AG04450 (cell line): ENCODE results near the gene ERBB3. TPM values are rescaled to one million over a fixed set of nuclear protein-coding genes. Genes with fewer than 3 reads are reported as not detected.
"Not testable (repeated sequence)": the region's sequence is repeated elsewhere in the genome, so short reads cannot be mapped to it uniquely, and the experiment has no call there.

Experiments
- CTCF ChIA-PET: fragments of 300-600, 350-600 bp; formaldehyde crosslinking; extraction: SDS; loops from one replicate; lab custom pipeline; 2022; ENCODE audit warnings: antibody characterized with exemption, inconsistent platforms; lab: Charles Lee
- POLR2A ChIA-PET: fragments of 350-600 bp; formaldehyde crosslinking; extraction: SDS; loops from one replicate; lab custom pipeline; 2021; ENCODE audit warnings: antibody characterized with exemption, inconsistent platforms; lab: Yijun Ruan, JAX
- DNase-seq: peaks from one replicate; pipeline ENCODE4 v3.0.0-alpha.2; 2011; ENCODE audit warnings: low read depth, low spot score
- H3K27ac ChIP-seq: one replicate; pipeline ENCODE4 v1.5.1; 2012; ENCODE audit warnings: low read depth, low read length, control low read depth
- H3K27me3 ChIP-seq: one replicate; pipeline ENCODE4 v1.6.0; 2012; ENCODE audit warnings: low read length; ENCODE audit not compliant: control insufficient read depth, insufficient read depth
- H3K4me3 ChIP-seq: 2 replicates; pipeline ENCODE4 v1.5.1; 2011; ENCODE audit warnings: mild to moderate bottlenecking, low read depth, low read length, control low read depth
- H3K9me3 ChIP-seq: 2 replicates; pipeline ENCODE4 v1.5.1; 2012; ENCODE audit warnings: low read length; ENCODE audit not compliant: control insufficient read depth, insufficient read depth
- polyA plus RNA-seq: library from polyadenylated mRNA; depleted of rRNA; stranded (reverse); fragments of >200 nt; gene quantifications from 2 replicates; pipeline ENCODE4 v1.2.3, GENCODE V29; 2011
- TF ChIP-seq, protein P1 (sequence below): IDR thresholded peaks from 2 replicates; pipeline ENCODE4 v1.5.1; 2011; ENCODE audit warnings: low read depth, low read length, control low read depth, inconsistent platforms

ERBB3 gene
- polyA plus RNA-seq, 1 experiment: 1.7 TPM

DNA sequence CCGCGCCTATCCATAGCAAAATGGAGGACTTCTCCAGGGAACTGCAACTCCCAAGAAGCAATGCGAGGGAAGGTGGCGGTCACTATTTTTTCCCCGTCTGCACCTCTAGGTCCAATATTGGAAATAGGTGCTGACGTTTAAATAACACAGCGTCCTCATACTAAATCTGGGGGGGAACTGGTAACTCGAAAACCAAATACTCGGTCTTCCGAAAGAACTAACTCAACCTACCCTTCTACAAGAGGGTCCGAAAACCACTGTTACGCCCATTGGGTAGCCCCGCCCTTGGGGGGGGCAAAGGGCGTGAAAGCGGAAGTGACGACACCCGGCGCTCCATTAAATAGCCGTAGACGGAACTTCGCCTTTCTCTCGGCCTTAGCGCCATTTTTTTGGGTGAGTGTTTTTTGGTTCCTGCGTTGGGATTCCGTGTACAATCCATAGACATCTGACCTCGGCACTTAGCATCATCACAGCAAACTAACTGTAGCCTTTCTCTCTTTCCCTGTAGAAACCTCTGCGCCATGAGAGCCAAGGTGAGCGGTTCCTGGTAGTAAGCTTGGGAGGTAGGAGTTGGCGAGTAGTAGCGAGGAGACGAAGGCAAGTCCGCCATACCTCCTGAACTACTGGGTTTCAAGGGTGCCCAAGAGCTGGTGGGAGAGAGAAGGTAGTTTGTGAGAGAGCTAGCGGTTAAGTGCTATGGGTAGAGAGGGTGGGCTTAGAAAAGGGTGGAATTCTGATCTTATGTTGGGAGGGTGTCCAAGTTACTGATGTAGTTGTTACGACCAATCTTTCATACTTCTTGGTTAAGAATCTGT lies 36.5 kb downstream of the ERBB3 start, which contains the start of gene RPL41:
Gene RPL41, plus strand, starts transcription at position 367 of the 815 bp plus-strand sequence.
- Histone ChIP-seq H3K9me3 (no peaks in the 10 kb centered on the region; the same call in 1 of the 2 replicates), H3K4me3 (peak within 1 kb of the TSS; percentile 93), H3K27ac (peak within 1 kb of the TSS; percentile 90), H3K27me3 (no peaks in the 10 kb centered on the region)
- CTCF ChIA-PET: interaction anchor here (0.8 to 5.3 kb wide), 2 partner anchors 69 to 72 kb away, joined by 3 to 96 read pairs; partner anchors contain the start of gene SMARCC2
- TF ChIP-seq, protein P1, sequence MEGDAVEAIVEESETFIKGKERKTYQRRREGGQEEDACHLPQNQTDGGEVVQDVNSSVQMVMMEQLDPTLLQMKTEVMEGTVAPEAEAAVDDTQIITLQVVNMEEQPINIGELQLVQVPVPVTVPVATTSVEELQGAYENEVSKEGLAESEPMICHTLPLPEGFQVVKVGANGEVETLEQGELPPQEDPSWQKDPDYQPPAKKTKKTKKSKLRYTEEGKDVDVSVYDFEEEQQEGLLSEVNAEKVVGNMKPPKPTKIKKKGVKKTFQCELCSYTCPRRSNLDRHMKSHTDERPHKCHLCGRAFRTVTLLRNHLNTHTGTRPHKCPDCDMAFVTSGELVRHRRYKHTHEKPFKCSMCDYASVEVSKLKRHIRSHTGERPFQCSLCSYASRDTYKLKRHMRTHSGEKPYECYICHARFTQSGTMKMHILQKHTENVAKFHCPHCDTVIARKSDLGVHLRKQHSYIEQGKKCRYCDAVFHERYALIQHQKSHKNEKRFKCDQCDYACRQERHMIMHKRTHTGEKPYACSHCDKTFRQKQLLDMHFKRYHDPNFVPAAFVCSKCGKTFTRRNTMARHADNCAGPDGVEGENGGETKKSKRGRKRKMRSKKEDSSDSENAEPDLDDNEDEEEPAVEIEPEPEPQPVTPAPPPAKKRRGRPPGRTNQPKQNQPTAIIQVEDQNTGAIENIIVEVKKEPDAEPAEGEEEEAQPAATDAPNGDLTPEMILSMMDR: no peak
- DNase-seq: peak; percentile 78
- POLR2A ChIA-PET: interaction anchor here (0.6 to 3.6 kb wide), 8 partner anchors 11 to 350 kb away, joined by 3 to 42 read pairs (median 5); partner anchors contain the start of genes ESYT1, MYL6, PA2G4 and SMARCC2

DNA sequence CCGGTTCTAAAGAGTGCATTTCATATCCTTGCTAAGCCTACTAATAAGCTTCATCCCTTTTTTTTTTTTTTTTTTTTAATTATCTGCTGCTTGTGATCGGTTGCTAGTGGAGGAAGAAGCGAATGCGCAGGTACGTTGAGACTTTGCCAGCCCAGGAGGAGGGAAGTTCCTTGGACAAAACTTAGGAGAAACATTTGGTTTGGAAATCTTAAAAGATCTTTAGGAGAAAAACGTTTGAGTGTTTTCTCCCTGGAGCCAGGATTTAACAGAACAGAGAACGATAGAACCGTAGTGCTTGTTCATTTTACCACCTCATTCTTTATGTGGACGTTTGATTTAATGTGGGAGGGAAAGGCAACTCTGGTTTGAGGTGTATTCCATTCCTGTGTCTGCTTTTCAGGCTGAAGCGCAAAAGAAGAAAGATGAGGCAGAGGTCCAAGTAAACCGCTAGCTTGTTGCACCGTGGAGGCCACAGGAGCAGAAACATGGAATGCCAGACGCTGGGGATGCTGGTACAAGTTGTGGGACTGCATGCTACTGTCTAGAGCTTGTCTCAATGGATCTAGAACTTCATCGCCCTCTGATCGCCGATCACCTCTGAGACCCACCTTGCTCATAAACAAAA lies 37.2 kb downstream of the ERBB3 start:
- POLR2A ChIA-PET: interaction anchor here (0.5 to 3.6 kb wide), 11 partner anchors 10 to 350 kb away, joined by 3 to 42 read pairs (median 5); partner anchors contain the start of genes ESYT1, MYL6, PA2G4 and RAB5B
- peak overlapping the region; percentile 90 for H3K27ac ChIP-seq
- CTCF ChIA-PET: interaction anchor here (0.8 to 5.3 kb wide), 2 partner anchors 70 to 71 kb away, joined by 3 to 96 read pairs; partner anchors contain the start of gene SMARCC2
- not testable (repeated sequence) for H3K27me3 ChIP-seq, H3K9me3 ChIP-seq, DNase-seq
- H3K4me3 ChIP-seq: peak overlapping the region; percentile 93

DNA sequence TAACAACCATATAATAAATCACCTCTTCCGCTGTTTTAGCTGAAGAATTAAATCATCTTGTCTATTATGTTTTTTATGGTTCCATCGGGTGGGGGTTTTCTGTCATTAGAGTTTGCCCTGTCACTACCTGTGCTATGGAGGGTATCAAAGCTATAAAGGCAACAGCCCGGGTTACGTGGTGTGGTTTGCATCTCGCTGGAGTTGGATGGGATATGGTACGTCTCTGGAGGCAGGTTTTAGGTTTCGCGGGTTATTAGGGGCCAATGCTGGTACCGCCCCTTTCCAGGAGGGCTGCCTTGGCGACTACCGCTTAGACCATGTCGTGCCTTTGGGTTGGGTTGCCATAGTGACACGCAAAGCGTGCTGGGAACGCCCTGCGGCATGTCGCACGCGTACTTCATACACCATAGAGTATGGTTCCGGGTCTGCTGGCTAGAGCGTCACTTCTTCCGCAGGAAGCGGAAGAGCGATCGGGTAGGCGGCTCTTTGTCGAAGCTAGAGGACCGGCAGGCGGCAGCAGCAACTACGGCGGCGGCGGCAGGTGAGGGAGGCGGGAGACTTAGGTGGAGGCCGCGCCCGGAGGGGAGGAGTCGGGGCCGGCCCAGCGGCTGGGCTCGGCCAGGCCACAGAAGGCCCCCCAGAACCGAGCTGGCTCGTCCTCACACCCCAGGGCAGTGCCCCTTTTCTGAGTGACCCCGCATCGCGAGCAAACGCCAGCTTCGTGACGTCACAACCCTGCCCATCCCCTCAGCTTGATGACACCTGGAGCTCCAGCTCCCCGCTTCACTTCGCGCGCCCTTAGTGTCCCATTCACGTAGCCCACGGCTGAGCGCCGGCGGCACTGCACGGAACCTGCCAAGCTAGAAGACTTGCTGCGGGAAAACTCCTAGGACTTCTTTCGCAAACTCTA lies 38.1 kb downstream of the ERBB3 start, which contains the start of gene ZC3H10:
Gene ZC3H10, plus strand, starts transcription at position 489 of the 910 bp plus-strand sequence. CDS start 2,297 bp downstream, outside the sequence.
- Histone ChIP-seq H3K27me3 (no peaks in the 10 kb centered on the region), H3K9me3 (no peaks in the 10 kb centered on the region; the same call in 1 of the 2 replicates), H3K4me3 (peak within 1 kb of the TSS; percentile 93), H3K27ac (peak within 1 kb of the TSS; percentile 90)
- CTCF ChIA-PET: interaction anchor here (0.5 to 5.3 kb wide), 18 partner anchors 10 to 1910 kb away, joined by 3 to 96 read pairs (median 4); partner anchors contain the start of genes CNPY2, ESYT1, PA2G4 and RNF41
- TF ChIP-seq, protein P1: peak; percentile 62
- DNase-seq: peak; percentile 99
- POLR2A ChIA-PET: interaction anchor here (0.5 to 3.6 kb wide), 14 partner anchors 9 to 149 kb away, joined by 3 to 42 read pairs (median 6); partner anchors contain the start of genes ESYT1, MYL6, PA2G4 and RAB5B

DNA sequence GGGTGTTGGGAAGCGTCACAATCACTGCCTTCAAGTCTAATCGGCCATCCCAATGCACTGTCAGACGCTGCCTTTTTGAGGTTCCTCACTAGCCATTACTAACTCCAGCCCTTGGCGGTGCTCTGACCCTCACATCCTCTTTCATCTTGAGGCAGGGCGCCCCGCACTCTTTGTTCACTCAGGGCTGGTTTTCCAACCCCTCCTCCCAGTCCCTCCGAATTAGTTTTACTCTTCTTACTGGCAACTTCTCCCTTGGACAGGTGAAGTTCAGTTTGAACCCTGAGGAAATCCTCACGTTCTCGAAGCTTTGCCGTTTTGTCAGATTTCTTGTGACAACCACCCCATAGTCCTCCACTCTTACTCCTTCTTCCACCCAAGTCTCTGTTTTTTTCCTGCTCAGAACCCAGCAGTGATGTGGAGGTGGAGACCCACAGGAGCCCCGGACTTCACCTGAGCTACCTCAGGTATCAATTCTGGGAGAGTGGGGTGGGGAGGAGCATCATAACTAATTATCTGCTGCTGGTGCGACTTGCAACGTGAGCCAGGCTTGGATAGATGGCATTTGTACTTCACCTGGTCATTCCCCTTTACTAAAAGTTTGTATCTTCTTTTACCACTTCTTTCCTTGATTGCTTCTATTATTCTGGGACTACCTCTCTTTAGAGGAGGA lies 38.9 kb downstream of the ERBB3 start:
- POLR2A ChIA-PET: interaction anchor here (0.6 to 3.6 kb wide), 17 partner anchors 9 to 150 kb away, joined by 3 to 42 read pairs (median 6); partner anchors contain the start of genes ESYT1, MYL6, PA2G4 and RAB5B
- no peaks in the 10 kb centered on the region for H3K27me3 ChIP-seq

More for the DNA sequence above, 38.9 kb downstream of the ERBB3 start:
- DNase-seq: no peak
- Histone ChIP-seq H3K9me3 (no peaks in the 10 kb centered on the region; the same call in 1 of the 2 replicates), H3K27ac (peak overlapping the region; percentile 84), H3K4me3 (peak overlapping the region; percentile 92)
- TF ChIP-seq, protein P1: no peak
- CTCF ChIA-PET: interaction anchor here (0.6 to 5.3 kb wide), 17 partner anchors 9 to 380 kb away, joined by 3 to 96 read pairs (median 4); partner anchors contain the start of genes CNPY2, ESYT1, PA2G4 and RNF41
